H9 (cell line): Measurements from ENCODE around the gene HPS3. TPM values are rescaled to one million over a fixed set of nuclear protein-coding genes. Genes with fewer than 3 reads are reported as not detected.

ENCODE experiments used
- DNase-seq: peaks from one replicate; pipeline ENCODE4 v3.0.0-alpha.2; 2017
- H2AFZ ChIP-seq: one replicate; pipeline ENCODE4 v1.6.1; 2013; ENCODE audit warnings: mild to moderate bottlenecking, low read length, control low read depth, moderate library complexity
- H2AK5ac ChIP-seq: 2 replicates; pipeline ENCODE4 v1.6.1; 2013; ENCODE audit warnings: low read length, control low read depth, mixed read lengths; ENCODE audit not compliant: insufficient read length
- H2BK120ac ChIP-seq: one replicate; pipeline ENCODE4 v1.6.1; 2013; ENCODE audit warnings: low read depth, mild to moderate bottlenecking, low read length, control low read depth, inconsistent platforms; ENCODE audit not compliant: poor library complexity, severe bottlenecking
- H2BK12ac ChIP-seq: 2 replicates; pipeline ENCODE4 v1.6.1; 2013; ENCODE audit warnings: low read length, control low read depth, mixed read lengths, low read depth; ENCODE audit not compliant: insufficient read length
- H2BK15ac ChIP-seq: 2 replicates; pipeline ENCODE4 v1.6.1; 2013; ENCODE audit warnings: low read depth, low read length, control low read depth
- H2BK20ac ChIP-seq: one replicate; pipeline ENCODE4 v1.6.1; 2013; ENCODE audit warnings: low read depth, mild to moderate bottlenecking, low read length, control low read depth, inconsistent platforms; ENCODE audit not compliant: poor library complexity, severe bottlenecking
- H2BK5ac ChIP-seq: 2 replicates; pipeline ENCODE4 v1.6.1; 2013; ENCODE audit warnings: low read length, control low read depth, mixed read lengths; ENCODE audit not compliant: insufficient read length
- H3K14ac ChIP-seq: 2 replicates; pipeline ENCODE4 v1.6.1; 2013; ENCODE audit warnings: low read length, control low read depth; ENCODE audit not compliant: insufficient read depth
- H3K18ac ChIP-seq: 2 replicates; pipeline ENCODE4 v1.6.1; 2013; ENCODE audit warnings: low read depth, mild to moderate bottlenecking, mixed read lengths, low read length, control low read depth; ENCODE audit not compliant: insufficient read length
- H3K23ac ChIP-seq: 2 replicates; pipeline ENCODE4 v1.6.1; 2013; ENCODE audit warnings: low read length, control low read depth, mixed read lengths, low read depth; ENCODE audit not compliant: insufficient read length
- H3K23me2 ChIP-seq: 2 replicates; pipeline ENCODE4 v1.6.1; 2013; ENCODE audit warnings: low read depth, mild to moderate bottlenecking, mixed read lengths, low read length, control low read depth; ENCODE audit not compliant: insufficient read length, poor library complexity, severe bottlenecking
- H3K27ac ChIP-seq: 2 replicates; pipeline ENCODE4 v1.5.1; 2013; ENCODE audit warnings: low read length, control low read depth, mixed read lengths, low read depth; ENCODE audit not compliant: insufficient read length
- H3K27me3 ChIP-seq: 2 replicates; pipeline ENCODE4 v1.6.1; 2013; ENCODE audit warnings: low read length, control low read depth, inconsistent platforms; ENCODE audit not compliant: insufficient read depth
- H3K4ac ChIP-seq: 2 replicates; pipeline ENCODE4 v1.6.1; 2013; ENCODE audit warnings: low read depth, mild to moderate bottlenecking, control low read depth, inconsistent platforms, low read length, moderate library complexity
- H3K4me1 ChIP-seq: 2 replicates; pipeline ENCODE4 v1.6.1; 2013; ENCODE audit warnings: low read length, control low read depth, inconsistent platforms; ENCODE audit not compliant: insufficient read depth
- H3K4me2 ChIP-seq: 2 replicates; pipeline ENCODE4 v1.6.1; 2013; ENCODE audit warnings: low read length, control low read depth, mixed read lengths; ENCODE audit not compliant: insufficient read length, insufficient read depth
- H3K56ac ChIP-seq: 2 replicates; pipeline ENCODE4 v1.6.1; 2013; ENCODE audit warnings: low read depth, mild to moderate bottlenecking, mixed read lengths, low read length, control low read depth; ENCODE audit not compliant: insufficient read length
- H3K79me1 ChIP-seq: 2 replicates; pipeline ENCODE4 v1.6.1; 2013; ENCODE audit warnings: low read depth, mild to moderate bottlenecking, moderate library complexity, low read length, control low read depth, inconsistent platforms; ENCODE audit not compliant: insufficient read depth, poor library complexity, severe bottlenecking
- H3K79me2 ChIP-seq: 2 replicates; pipeline ENCODE4 v1.6.1; 2013; ENCODE audit warnings: low read length, control low read depth, inconsistent platforms; ENCODE audit not compliant: insufficient read depth
- H3K9ac ChIP-seq: 2 replicates; pipeline ENCODE4 v1.6.1; 2013; ENCODE audit warnings: low read length, control low read depth, mixed read lengths; ENCODE audit not compliant: insufficient read length; ENCODE audit errors: extremely low read depth
- H3K9me3 ChIP-seq: one replicate; pipeline ENCODE4 v1.6.1; 2013; ENCODE audit warnings: low read depth, low read length, inconsistent platforms; ENCODE audit not compliant: control insufficient read depth
- H3T11ph ChIP-seq: one replicate; pipeline ENCODE4 v1.6.1; 2013; ENCODE audit warnings: mild to moderate bottlenecking, low read length, control low read depth, inconsistent platforms
- H4K20me1 ChIP-seq: one replicate; pipeline ENCODE4 v1.6.1; 2013; ENCODE audit not compliant: control insufficient read depth, insufficient read length, insufficient read depth
- H4K5ac ChIP-seq: 2 replicates; pipeline ENCODE4 v1.6.1; 2013; ENCODE audit warnings: low read depth, mild to moderate bottlenecking, mixed read lengths, low read length, control low read depth; ENCODE audit not compliant: insufficient read length
- H4K8ac ChIP-seq: replicated peaks from 2 replicates; pipeline ENCODE4 v1.6.1; 2013; ENCODE audit warnings: low read length, control low read depth, mixed read lengths, low read depth; ENCODE audit not compliant: insufficient read length
- H4K91ac ChIP-seq: 2 replicates; pipeline ENCODE4 v1.6.1; 2013; ENCODE audit warnings: low read depth, mild to moderate bottlenecking, moderate library complexity, mixed read lengths, low read length, control low read depth; ENCODE audit not compliant: insufficient read length
- H3K27ac Mint-ChIP-seq, 3 experiments: 2 replicates in 2 of 3; 3 replicates in 1 of 3; pipeline ENCODE4 v1.8.0; 2020 to 2021; ENCODE audit warnings: mixed read lengths in 3 of 3, mild to moderate bottlenecking in 1 of 3, moderate library complexity in 1 of 3
- H3K27me3 Mint-ChIP-seq: 2 replicates; pipeline ENCODE4 v1.8.0; 2021; ENCODE audit warnings: low read depth, mild to moderate bottlenecking, moderate library complexity, mixed read lengths
- H3K36me3 Mint-ChIP-seq, 3 experiments: 2 replicates in 2 of 3; 3 replicates in 1 of 3; pipeline ENCODE4 v1.8.0; 2020 to 2021; ENCODE audit warnings: low read depth in 3 of 3, mixed read lengths in 3 of 3; ENCODE audit not compliant: insufficient read depth in 1 of 3
- H3K4me1 Mint-ChIP-seq, 2 experiments: 2 replicates each; pipeline ENCODE4 v1.8.0; 2020; ENCODE audit warnings: mixed read lengths in 2 of 2
- H3K4me3 Mint-ChIP-seq, 2 experiments: 2 replicates in 1 of 2; 3 replicates in 1 of 2; pipeline ENCODE4 v1.8.0; 2020 to 2021; ENCODE audit warnings: mild to moderate bottlenecking in 2 of 2, mixed read lengths in 2 of 2, moderate library complexity in 1 of 2
- H3K9me3 Mint-ChIP-seq, 2 experiments: 2 replicates in 1 of 2; 3 replicates in 1 of 2; pipeline ENCODE4 v1.8.0; 2020; ENCODE audit warnings: mild to moderate bottlenecking in 2 of 2, mixed read lengths in 2 of 2, moderate library complexity in 1 of 2
- CTCF ChIP-seq: fragments of 200-600 bp; sonication (generic); conservative IDR thresholded peaks from 3 replicates; pipeline ENCODE4 v1.8.0; 2021; ENCODE audit warnings: antibody characterized with exemption, mild to moderate bottlenecking
- WGBS: extraction: QIAGEN DNeasy Blood & Tissue Kit; methylation state at CpG from one replicate; pipeline ENCODE4 v1.1.7; 2013; ENCODE audit warnings: missing lambda C conversion rate, low lambda C conversion rate, mixed read lengths; ENCODE audit not compliant: insufficient read length; ENCODE audit errors: extremely low coverage; 5-methylcytosine and 5-hydroxymethylcytosine counted together
- total RNA-seq: library from RNA; stranded (reverse); gene quantifications from 2 replicates; pipeline ENCODE4 v1.2.1, GENCODE V29; 2021

The HPS3 gene
- total RNA-seq, 1 experiment from 2014 or later: 46.5 TPM

GRCh38 chr3:149174901-149175300, 45.5 kb downstream of the HPS3 start:
- no peak for DNase-seq
- Histone ChIP-seq H4K5ac (no peak overlapping the region), H3K23me2 (no peaks in the 10 kb centered on the region), H4K20me1 (no peaks in the 10 kb centered on the region), H2BK5ac (no peak overlapping the region), H2BK20ac (no peak overlapping the region), H2BK120ac (no peak overlapping the region), H4K8ac (no peak overlapping the region), H3K4ac (no peak overlapping the region), H4K91ac (no peak overlapping the region), H3K79me1 (no peaks in the 10 kb centered on the region), H3K79me2 (no peaks in the 10 kb centered on the region), H3K9ac (no peak overlapping the region), H2BK12ac (no peak overlapping the region), H3K4me2 (no peak overlapping the region), H3K27me3 (no peaks in the 10 kb centered on the region), H3K14ac (no peak overlapping the region), H3K4me1 (no peaks in the 10 kb centered on the region), H3K56ac (no peak overlapping the region), H3K18ac (no peak overlapping the region), H2AK5ac (no peak overlapping the region), H2BK15ac (no peak overlapping the region), H3K9me3 (peaks cover 8% of the 10 kb centered on the region), H3K27ac (no peak overlapping the region), H2AFZ (no peak overlapping the region), H3T11ph (no peak overlapping the region), H3K23ac (no peak overlapping the region)
- H3K36me3 Mint-ChIP-seq: peaks cover 63 to 79% (median 64%) of the 10 kb centered on the region in 3 experiments
- H3K4me3 Mint-ChIP-seq: no peak overlapping the region
- no peaks in the 10 kb centered on the region for H3K27me3 Mint-ChIP-seq
- H3K27ac Mint-ChIP-seq: peak overlapping the region in 2 of 3 experiments; percentile 5 to 19; a peak in 2 of 7 replicates
- no CpG with 5 or more reads among the region's 3 CpGs for WGBS
- no peak for TF ChIP-seq CTCF
- H3K9me3 Mint-ChIP-seq: peaks cover 3 to 5% of the 10 kb centered on the region in 2 experiments; a peak in 4 of 5 replicates
- peaks cover 2 to 11% of the 10 kb centered on the region in 2 experiments; a peak in 3 of 4 replicates for H3K4me1 Mint-ChIP-seq
